PC-9 (cell line): ENCODE measurements around the gene NAP1L5. TPM values are rescaled to one million over a fixed set of nuclear protein-coding genes. Genes with fewer than 3 reads are reported as not detected.

Experiments
- Bru-seq: library from RNA; stranded (reverse); fragments of 400-500 nt; gene quantifications from one replicate; lab custom pipeline; 2021; lab: Mats Ljungman, UMichigan
- BruChase-seq, 2 experiments: library from RNA; stranded (reverse); fragments of 400-500 nt; gene quantifications; one replicate each; lab custom pipeline; 2021; lab: Mats Ljungman, UMichigan
- BruUV-seq: library from RNA; stranded (reverse); fragments of 400-500 nt; replicated peaks from 2 replicates; lab custom pipeline; 2021; lab: Mats Ljungman, UMichigan
- CTCF ChIA-PET: fragments of 300-600 bp; sonication (Branson Sonifier 250); formaldehyde crosslinking; loops from one replicate; lab custom pipeline; 2022; ENCODE audit warnings: antibody characterized with exemption; lab: Charles Lee
- POLR2A ChIA-PET: fragments of 300-600 bp; sonication (Branson Sonifier 250); formaldehyde crosslinking; loops from one replicate; lab custom pipeline; 2022; ENCODE audit warnings: antibody characterized with exemption; ENCODE audit not compliant: unreplicated experiment; lab: Charles Lee
- DNase-seq, 2 experiments: peaks; one replicate each; pipeline versions ENCODE4 v3.0.0 to v3.0.0-alpha.2; 2015 to 2022; ENCODE audit warnings: mixed read lengths in 1 of 2
- H2AFZ ChIP-seq: fragments of 200-600 bp; sonication (generic); 2 replicates; pipeline ENCODE4 v1.8.1; 2017; ENCODE audit warnings: antibody characterized with exemption
- H3F3A ChIP-seq: fragments of 200-600 bp; sonication (generic); 2 replicates; pipeline ENCODE4 v1.8.1; 2017; ENCODE audit warnings: antibody characterized with exemption, mild to moderate bottlenecking, low read depth; ENCODE audit not compliant: insufficient read depth
- H3K27ac ChIP-seq: fragments of 200-600 bp; sonication (generic); 2 replicates; pipeline ENCODE4 v1.6.1; 2016; ENCODE audit warnings: mixed run types
- H3K27me3 ChIP-seq: fragments of 200-600 bp; sonication (generic); 2 replicates; pipeline ENCODE4 v1.6.1; 2016; ENCODE audit warnings: low read depth, mixed run types; ENCODE audit not compliant: insufficient read depth
- H3K36me3 ChIP-seq: fragments of 200-600 bp; sonication (generic); 2 replicates; pipeline ENCODE4 v1.6.1; 2016; ENCODE audit warnings: low read depth, mixed run types
- H3K4me1 ChIP-seq: fragments of 200-600 bp; sonication (generic); replicated peaks from 2 replicates; pipeline ENCODE4 v1.6.1; 2016; ENCODE audit warnings: mixed run types; ENCODE audit not compliant: insufficient read depth
- H3K4me2 ChIP-seq: fragments of 200-600 bp; sonication (generic); 2 replicates; pipeline ENCODE4 v1.6.1; 2017; ENCODE audit warnings: mixed run types
- H3K4me3 ChIP-seq: fragments of 200-600 bp; sonication (generic); 2 replicates; pipeline ENCODE4 v1.6.1; 2016; ENCODE audit warnings: mixed run types
- H3K79me2 ChIP-seq: fragments of 200-600 bp; sonication (generic); 2 replicates; pipeline ENCODE4 v1.6.1; 2017; ENCODE audit warnings: low read depth, mixed run types
- H3K9me2 ChIP-seq: fragments of 200-600 bp; sonication (generic); 2 replicates; pipeline ENCODE4 v1.8.1; 2017; ENCODE audit warnings: mild to moderate bottlenecking; ENCODE audit not compliant: insufficient read depth
- H3K9me3 ChIP-seq: fragments of 200-600 bp; sonication (generic); 2 replicates; pipeline ENCODE4 v1.8.1; 2016; ENCODE audit warnings: low read depth; ENCODE audit not compliant: insufficient read depth
- H4K20me1 ChIP-seq: fragments of 200-600 bp; sonication (generic); 2 replicates; pipeline ENCODE4 v1.8.1; 2017; ENCODE audit not compliant: insufficient read depth
- EZH2 ChIP-seq: fragments of 200-600 bp; sonication (generic); IDR thresholded peaks from 2 replicates; pipeline ENCODE4 v1.8.0; 2017; ENCODE audit warnings: antibody characterized with exemption, low read depth
- intact Hi-C: fragments of 100-400 bp; cut with micrococcal nuclease; formaldehyde crosslinking; loops from one replicate; pipeline ENCODE4 v1.10.0; 2022; ENCODE audit not compliant: unreplicated experiment
- long read RNA-seq: library from polyadenylated mRNA; stranded (forward); transcript quantifications from one replicate; pipeline ENCODE4 v2.0.0, GENCODE V29; 2022
- total RNA-seq: library from RNA; stranded (reverse); gene quantifications from 2 replicates; pipeline ENCODE4 v1.2.3, GENCODE V29; 2021
- TF ChIP-seq, protein P1 (sequence below): fragments of 200-600 bp; sonication (generic); conservative IDR thresholded peaks from 2 replicates; pipeline ENCODE4 v1.6.1; 2017; ENCODE audit warnings: mixed run types, antibody characterized with exemption, mild to moderate bottlenecking, moderate library complexity

Gene NAP1L5, protein sequence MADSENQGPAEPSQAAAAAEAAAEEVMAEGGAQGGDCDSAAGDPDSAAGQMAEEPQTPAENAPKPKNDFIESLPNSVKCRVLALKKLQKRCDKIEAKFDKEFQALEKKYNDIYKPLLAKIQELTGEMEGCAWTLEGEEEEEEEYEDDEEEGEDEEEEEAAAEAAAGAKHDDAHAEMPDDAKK
- 0.28 and 0.37 TPM in 2 replicates for total RNA-seq
- percentile 34 among the genes with signal in this experiment for Bru-seq, nascent RNA
- BruChase-seq, experiment 1, labeled RNA remaining after a 2-hour chase, result percentile 32 among the genes with signal in this experiment
- BruChase-seq, experiment 2, labeled RNA remaining after a 6-hour chase, result percentile 58 among the genes with signal in this experiment
- long read RNA-seq, partial matches to known transcripts, result 0 of 1 reads
- long read RNA-seq, other reads (novel, unspliced or antisense), result 0 of 1 reads

DNA sequence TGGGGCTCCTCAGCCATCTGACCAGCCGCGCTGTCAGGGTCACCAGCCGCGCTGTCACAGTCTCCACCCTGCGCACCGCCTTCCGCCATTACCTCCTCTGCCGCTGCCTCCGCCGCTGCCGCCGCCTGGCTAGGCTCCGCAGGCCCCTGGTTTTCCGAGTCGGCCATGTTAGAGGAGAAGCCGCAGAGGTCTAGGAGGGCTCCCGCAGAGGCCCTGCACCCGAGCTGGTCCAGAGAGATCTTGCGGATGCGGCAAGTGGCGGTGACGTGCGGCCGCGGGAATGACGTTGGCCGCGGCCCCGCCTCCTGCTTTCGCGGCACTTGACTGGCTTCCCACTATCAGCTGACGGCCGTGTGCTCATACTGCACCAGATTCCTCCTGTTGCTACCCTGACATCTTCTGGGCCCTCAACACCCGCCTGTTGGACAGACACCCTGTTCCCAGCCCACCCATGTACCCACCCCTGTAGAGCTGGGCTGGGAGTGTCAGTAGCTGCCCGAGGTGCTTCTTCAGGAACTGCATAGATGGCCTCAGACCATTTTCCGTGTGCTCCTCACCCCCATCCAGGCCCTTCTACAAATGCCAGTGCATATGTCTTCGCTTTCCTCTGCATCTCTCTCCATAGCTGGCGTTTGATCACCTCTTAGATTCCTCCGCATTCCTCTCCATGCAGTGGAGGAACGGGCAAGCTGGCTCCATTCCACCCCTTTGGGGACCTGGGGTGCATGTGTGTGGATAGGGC, at the start of gene NAP1L5:
Gene NAP1L5 (minus strand): TSS at position 242 of the 742 bp plus-strand sequence. CDS start 75 bp downstream, at position 167.
- ChIA-PET POLR2A (interaction anchor here (0.7 kb wide), 1 partner anchor 293 kb away, joined by 5 read pairs; no protein-coding TSS in a partner anchor), CTCF (interaction anchor here (0.6 kb wide), 1 partner anchor 28 kb away, joined by 11 read pairs; no protein-coding TSS in a partner anchor)
- Histone ChIP-seq H3K9me2 (no peaks in the 10 kb centered on the region), H3K36me3 (no peaks in the 10 kb centered on the region), H4K20me1 (no peaks in the 10 kb centered on the region), H3K27me3 (no peaks in the 10 kb centered on the region), H3K4me1 (no peaks in the 10 kb centered on the region), H3F3A (no peaks in the 10 kb centered on the region), H3K27ac (no peak within 1 kb of the TSS), H2AFZ (peak within 1 kb of the TSS; percentile 58; the same call in 1 of the 2 replicates), H3K79me2 (no peaks in the 10 kb centered on the region), H3K4me3 (peak within 1 kb of the TSS; percentile 48; the same call in 1 of the 2 replicates), H3K4me2 (peak within 1 kb of the TSS; percentile 67), H3K9me3 (no peaks in the 10 kb centered on the region)
- intact Hi-C loops, result no loop called here
- BruUV-seq, result no TSS peak
- TF ChIP-seq, protein P1, sequence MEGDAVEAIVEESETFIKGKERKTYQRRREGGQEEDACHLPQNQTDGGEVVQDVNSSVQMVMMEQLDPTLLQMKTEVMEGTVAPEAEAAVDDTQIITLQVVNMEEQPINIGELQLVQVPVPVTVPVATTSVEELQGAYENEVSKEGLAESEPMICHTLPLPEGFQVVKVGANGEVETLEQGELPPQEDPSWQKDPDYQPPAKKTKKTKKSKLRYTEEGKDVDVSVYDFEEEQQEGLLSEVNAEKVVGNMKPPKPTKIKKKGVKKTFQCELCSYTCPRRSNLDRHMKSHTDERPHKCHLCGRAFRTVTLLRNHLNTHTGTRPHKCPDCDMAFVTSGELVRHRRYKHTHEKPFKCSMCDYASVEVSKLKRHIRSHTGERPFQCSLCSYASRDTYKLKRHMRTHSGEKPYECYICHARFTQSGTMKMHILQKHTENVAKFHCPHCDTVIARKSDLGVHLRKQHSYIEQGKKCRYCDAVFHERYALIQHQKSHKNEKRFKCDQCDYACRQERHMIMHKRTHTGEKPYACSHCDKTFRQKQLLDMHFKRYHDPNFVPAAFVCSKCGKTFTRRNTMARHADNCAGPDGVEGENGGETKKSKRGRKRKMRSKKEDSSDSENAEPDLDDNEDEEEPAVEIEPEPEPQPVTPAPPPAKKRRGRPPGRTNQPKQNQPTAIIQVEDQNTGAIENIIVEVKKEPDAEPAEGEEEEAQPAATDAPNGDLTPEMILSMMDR, result no peak
- no peak for TF ChIP-seq EZH2
- DNase-seq, result peak in 1 of 2 experiments; percentile 14

GRCh38 chr4:88747351-88747750, 49.7 kb upstream of the NAP1L5 start:
- no peaks in the 10 kb centered on the region for H4K20me1 ChIP-seq
- DNase-seq, result no peak
- H3K36me3 ChIP-seq, result no peaks in the 10 kb centered on the region
- no peaks in the 10 kb centered on the region for H3K27me3 ChIP-seq
- H3F3A ChIP-seq, result no peaks in the 10 kb centered on the region
- no peaks in the 10 kb centered on the region for H3K4me1 ChIP-seq
- POLR2A ChIA-PET, result no interaction called here
- no TSS peak for BruUV-seq
- no peak overlapping the region for H3K27ac ChIP-seq
- H3K9me2 ChIP-seq, result no peaks in the 10 kb centered on the region
- H3K4me3 ChIP-seq, result no peak overlapping the region
- CTCF ChIA-PET, result no interaction called here
- H2AFZ ChIP-seq, result no peak overlapping the region
- TF ChIP-seq, protein P1, result no peak
- TF ChIP-seq EZH2, result no peak
- no peaks in the 10 kb centered on the region for H3K9me3 ChIP-seq
- no peak overlapping the region for H3K4me2 ChIP-seq
- intact Hi-C loops, result no loop called here
- no peaks in the 10 kb centered on the region for H3K79me2 ChIP-seq

- H4K20me1 ChIP-seq, result no peaks in the 10 kb centered on the region
- no peaks in the 10 kb centered on the region for H3K79me2 ChIP-seq
- DNase-seq, result no peak
- POLR2A ChIA-PET, result interaction anchor here (0.5 kb wide), 1 partner anchor 10 kb away, joined by 7 read pairs; no protein-coding TSS in a partner anchor
- H2AFZ ChIP-seq, result no peak overlapping the region
- no peaks in the 10 kb centered on the region for H3K36me3 ChIP-seq
- no peak overlapping the region for H3K27ac ChIP-seq
- H3K9me2 ChIP-seq, result no peaks in the 10 kb centered on the region
- TF ChIP-seq EZH2, result no peak
- TF ChIP-seq, protein P1, result no peak
- no peak overlapping the region for H3K4me2 ChIP-seq
- CTCF ChIA-PET, result no interaction called here
- H3K27me3 ChIP-seq, result no peaks in the 10 kb centered on the region
- intact Hi-C loops, result no loop called here
- no peak overlapping the region for H3K4me3 ChIP-seq
- no TSS peak for BruUV-seq
- no peaks in the 10 kb centered on the region for H3F3A ChIP-seq
- no peaks in the 10 kb centered on the region for H3K4me1 ChIP-seq
- no peaks in the 10 kb centered on the region for H3K9me3 ChIP-seq
Measured at GRCh38 chr4:88746206-88746605, 48.6 kb upstream of the NAP1L5 start.
